ENCODE results near the gene RNF213. TPM values are rescaled to one million over a fixed set of nuclear protein-coding genes. Genes with fewer than 3 reads are reported as not detected.

RNF213 gene
- total and polyA plus RNA-seq, 7 donors: 7.8 to 138 (median 50.4) TPM

GRCh38 chr17:80347536-80347935, 86.9 kb downstream of the RNF213 start:
- Histone ChIP-seq H3K4me1 (no peaks in the 10 kb centered on the region), H3K27me3 (no peaks in the 10 kb centered on the region), H3K4me3 (no peak overlapping the region), H3K36me3 (peaks cover 75 to 99% (median 88%) of the 10 kb centered on the region in 4 donors), H3K27ac (no peak overlapping the region), H3K9me3 (no peaks in the 10 kb centered on the region)
- DNase-seq: no peak
- TF ChIP-seq CTCF (IDR thresholded peaks at IDR 0.05): no peak
- TF ChIP-seq POLR2AphosphoS5 (IDR thresholded peaks at IDR 0.05): no peak
- TF ChIP-seq EP300 (IDR thresholded peaks at IDR 0.05): no peak
- TF ChIP-seq POLR2A (IDR thresholded peaks at IDR 0.05): no peak
- intact Hi-C loops (cut with DNase I): no loop called here
- 97% methylated on average over 19 of the region's 19 CpGs for WGBS, 2 donors

- Histone ChIP-seq H3K9me3 (no peaks in the 10 kb centered on the region), H3K4me1 (no peaks in the 10 kb centered on the region), H3K27me3 (no peaks in the 10 kb centered on the region), H3K36me3 (peaks cover 75 to 100% (median 91%) of the 10 kb centered on the region in 4 donors), H3K4me3 (no peak overlapping the region), H3K27ac (no peak overlapping the region)
- intact Hi-C loops (cut with DNase I): no loop called here
- DNase-seq: no peak
- WGBS, 2 donors: 98% methylated on average over 24 of the region's 24 CpGs
- TF ChIP-seq CTCF (IDR thresholded peaks at IDR 0.05) (no peak), EP300 (IDR thresholded peaks at IDR 0.05) (no peak), POLR2AphosphoS5 (IDR thresholded peaks at IDR 0.05) (no peak), POLR2A (IDR thresholded peaks at IDR 0.05) (no peak)
Measured at GRCh38 chr17:80347948-80348351, 87.3 kb downstream of the RNF213 start.

DNA sequence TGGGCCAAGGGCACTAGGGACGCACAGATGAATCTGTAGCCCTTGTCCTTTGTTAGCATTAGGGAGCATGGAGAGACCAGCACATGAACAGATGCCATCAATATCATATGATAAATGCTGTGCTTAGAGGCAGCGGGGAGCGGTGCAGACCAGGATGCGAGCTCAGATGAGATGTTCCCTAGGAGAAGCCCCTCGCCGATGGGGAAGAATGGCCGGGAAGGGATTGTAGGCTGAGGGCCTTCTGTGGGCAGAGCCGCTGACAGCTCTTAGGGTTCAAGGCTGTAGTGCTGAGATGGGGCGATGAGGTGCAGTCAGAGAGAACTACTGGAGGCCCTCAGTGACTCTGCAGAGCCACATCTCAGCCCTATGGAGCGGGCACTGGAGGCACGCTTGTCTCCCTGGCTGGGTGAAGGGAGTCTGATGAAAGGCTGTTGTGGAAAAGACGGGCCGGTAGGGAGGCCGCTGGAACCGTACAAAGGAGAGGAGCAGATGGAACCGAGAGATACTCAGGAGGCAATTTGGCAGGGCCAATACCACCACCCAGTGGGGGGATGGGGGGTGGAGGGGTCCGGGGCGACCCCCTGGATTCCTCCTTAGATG, 88.0 kb downstream of the RNF213 start:
- no peaks in the 10 kb centered on the region for H3K27me3 ChIP-seq
- no peaks in the 10 kb centered on the region for H3K4me1 ChIP-seq
- peaks cover 70 to 100% (median 91%) of the 10 kb centered on the region in 4 donors for H3K36me3 ChIP-seq
- no peaks in the 10 kb centered on the region for H3K9me3 ChIP-seq
- intact Hi-C loops (cut with DNase I): no loop called here
- 90 to 96% methylated on average over 18 of the region's 18 CpGs for WGBS, 2 donors
- no peak overlapping the region for H3K27ac ChIP-seq
- no peak overlapping the region for H3K4me3 ChIP-seq
- DNase-seq: no peak
- TF ChIP-seq CTCF (IDR thresholded peaks at IDR 0.05): no peak
- no peak for TF ChIP-seq POLR2AphosphoS5 (IDR thresholded peaks at IDR 0.05)
- no peak for TF ChIP-seq POLR2A (IDR thresholded peaks at IDR 0.05)
- no peak for TF ChIP-seq EP300 (IDR thresholded peaks at IDR 0.05)

- peaks cover 67 to 100% (median 91%) of the 10 kb centered on the region in 4 donors for H3K36me3 ChIP-seq
- no peaks in the 10 kb centered on the region for H3K4me1 ChIP-seq
- intact Hi-C loops (cut with DNase I): no loop called here
- no peak overlapping the region for H3K27ac ChIP-seq
- no peaks in the 10 kb centered on the region for H3K27me3 ChIP-seq
- no peak for DNase-seq
- no peak overlapping the region for H3K4me3 ChIP-seq
- WGBS, 2 donors: 87 to 90% methylated on average over 19 of the region's 19 CpGs
- H3K9me3 ChIP-seq: no peaks in the 10 kb centered on the region
- TF ChIP-seq CTCF (IDR thresholded peaks at IDR 0.05) (no peak), POLR2AphosphoS5 (IDR thresholded peaks at IDR 0.05) (no peak), EP300 (IDR thresholded peaks at IDR 0.05) (no peak), POLR2A (IDR thresholded peaks at IDR 0.05) (no peak)
Measured at GRCh38 chr17:80349151-80349651, 88.5 kb downstream of the RNF213 start.

GRCh38 chr17:80349751-80350150, 89.1 kb downstream of the RNF213 start:
- Histone ChIP-seq H3K27ac (no peak overlapping the region), H3K4me3 (no peak overlapping the region), H3K27me3 (no peaks in the 10 kb centered on the region), H3K9me3 (no peaks in the 10 kb centered on the region), H3K4me1 (no peaks in the 10 kb centered on the region), H3K36me3 (peaks cover 70 to 100% (median 91%) of the 10 kb centered on the region in 4 donors)
- 96% methylated on average over 18 of the region's 18 CpGs for WGBS, 2 donors
- intact Hi-C loops (cut with DNase I): no loop called here
- TF ChIP-seq CTCF (IDR thresholded peaks at IDR 0.05): no peak
- no peak for TF ChIP-seq POLR2A (IDR thresholded peaks at IDR 0.05)
- TF ChIP-seq EP300 (IDR thresholded peaks at IDR 0.05): no peak
- no peak for TF ChIP-seq POLR2AphosphoS5 (IDR thresholded peaks at IDR 0.05)
- no peak for DNase-seq
